Activated CD8-positive, alpha-beta T cell treated with anti-CD3 and anti-CD28 coated beads, Interleukin-2, amount 10 ng/mL, durations not matched to agents 7 days and 5 days (primary cell): ENCODE results near the gene NUP50. TPM values are rescaled to one million over a fixed set of nuclear protein-coding genes. Genes with fewer than 3 reads are reported as not detected.

ENCODE experiments used
- ATAC-seq: fragments of 150-1000 bp; cut with Tn5 transposase; one replicate; pipeline ENCODE4 v1.10.0; 2021; ENCODE audit warnings: moderate library complexity
- CTCF ChIA-PET: fragments of 350-600 bp; sonication (Branson Sonifier 250); formaldehyde crosslinking; loops from one replicate; lab custom pipeline; 2021; ENCODE audit warnings: antibody characterized with exemption; lab: Charles Lee
- POLR2A ChIA-PET: fragments of 350-600 bp; sonication (Branson Sonifier 250); formaldehyde crosslinking; loops from one replicate; lab custom pipeline; 2021; ENCODE audit warnings: antibody characterized with exemption; lab: Charles Lee
- DNase-seq: peaks from one replicate; pipeline ENCODE4 v3.0.0-alpha.2; 2020
- H3K27ac Mint-ChIP-seq: one replicate; pipeline ENCODE4 v1.8.0; 2021; ENCODE audit warnings: mild to moderate bottlenecking, mixed read lengths
- H3K27me3 Mint-ChIP-seq: one replicate; pipeline ENCODE4 v1.8.0; 2021; ENCODE audit warnings: low read depth, mixed read lengths
- H3K36me3 Mint-ChIP-seq: one replicate; pipeline ENCODE4 v1.8.0; 2021; ENCODE audit warnings: low read depth, mixed read lengths
- H3K4me1 Mint-ChIP-seq: one replicate; pipeline ENCODE4 v1.8.0; 2021; ENCODE audit warnings: low read depth, mixed read lengths
- H3K4me3 Mint-ChIP-seq: one replicate; pipeline ENCODE4 v1.8.0; 2021; ENCODE audit warnings: mild to moderate bottlenecking, mixed read lengths
- H3K9me3 Mint-ChIP-seq: one replicate; pipeline ENCODE4 v1.8.0; 2022; ENCODE audit warnings: mixed read lengths; ENCODE audit not compliant: insufficient read depth
- total RNA-seq, 2 experiments: library from RNA; stranded (reverse); gene quantifications; one replicate each; pipeline ENCODE4 v1.2.3, GENCODE V29; 2021

Gene NUP50
- total RNA-seq, 2 experiments from 2014 or later, result 161 to 167 TPM

DNA sequence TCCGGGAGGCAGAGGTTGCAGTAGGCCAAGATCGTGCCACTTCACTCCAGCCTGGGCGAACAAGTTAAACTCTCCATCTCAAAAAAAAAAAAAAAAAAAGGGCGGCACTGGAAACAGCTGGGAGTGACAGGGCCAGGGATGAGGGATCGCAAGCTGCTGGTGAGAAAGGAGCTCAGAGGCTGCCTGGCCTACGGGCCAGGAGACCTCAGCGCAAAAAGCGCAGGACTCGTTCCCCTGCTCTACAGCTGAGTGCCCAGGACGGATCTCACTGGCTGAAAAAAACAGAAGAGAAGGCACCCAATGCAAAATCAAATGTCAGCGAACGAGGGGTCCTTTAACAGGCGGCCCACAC, 650 bp upstream of the NUP50 start:
- H3K27me3 Mint-ChIP-seq, result no peaks in the 10 kb centered on the region
- DNase-seq (peak; percentile 42), ATAC-seq (peak; percentile 33)
- ChIA-PET POLR2A (interaction anchor here (0.7 to 2.8 kb wide), 9 partner anchors 10 to 1431 kb away, joined by 3 to 32 read pairs (median 4); no protein-coding TSS in a partner anchor), CTCF (interaction anchor here (0.9 to 3.1 kb wide), 4 partner anchors 11 to 155 kb away, joined by 3 to 28 read pairs (median 3); no protein-coding TSS in a partner anchor)
- peaks cover 40% of the 10 kb centered on the region for H3K36me3 Mint-ChIP-seq
- H3K4me3 Mint-ChIP-seq, result peak overlapping the region; percentile 94
- peaks cover 62% of the 10 kb centered on the region for H3K4me1 Mint-ChIP-seq
- no peaks in the 10 kb centered on the region for H3K9me3 Mint-ChIP-seq
- peak overlapping the region; percentile 89 for H3K27ac Mint-ChIP-seq

- peak; percentile 36 for ATAC-seq
- H3K27ac Mint-ChIP-seq, result peak overlapping the region; percentile 97
- POLR2A ChIA-PET, result interaction anchor here (0.6 to 2.8 kb wide), 12 partner anchors 8 to 1424 kb away, joined by 3 to 32 read pairs (median 3); no protein-coding TSS in a partner anchor
- H3K27me3 Mint-ChIP-seq, result no peaks in the 10 kb centered on the region
- H3K4me3 Mint-ChIP-seq, result peak overlapping the region; percentile 98
- H3K4me1 Mint-ChIP-seq, result peaks cover 62% of the 10 kb centered on the region
- no peaks in the 10 kb centered on the region for H3K9me3 Mint-ChIP-seq
- DNase-seq, result peak; percentile 50
- H3K36me3 Mint-ChIP-seq, result peaks cover 48% of the 10 kb centered on the region
- CTCF ChIA-PET, result interaction anchor here (0.7 to 3.1 kb wide), 7 partner anchors 10 to 153 kb away, joined by 3 to 28 read pairs (median 3); no protein-coding TSS in a partner anchor
Measured at GRCh38 chr22:45164270-45165088, 754 bp downstream of the NUP50 start.

DNA sequence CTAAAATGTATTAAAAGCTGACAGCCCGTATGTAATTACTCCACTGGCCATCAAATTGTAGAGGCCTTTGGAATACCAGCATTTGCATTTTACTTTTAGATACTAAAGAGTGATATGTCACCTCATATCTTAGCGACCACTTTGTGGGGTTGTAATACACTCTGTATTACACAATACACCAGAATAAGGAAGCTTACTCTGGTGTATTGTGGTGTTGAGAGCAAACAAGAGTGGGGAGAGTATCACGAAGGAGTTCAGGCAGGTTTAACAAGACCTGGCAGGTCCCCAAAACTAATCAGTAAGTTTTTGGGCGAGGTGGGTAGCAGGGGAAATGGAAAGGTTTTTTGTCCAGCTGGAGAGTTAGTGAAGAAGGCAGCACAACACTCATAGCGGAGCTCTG, 3.2 kb downstream of the NUP50 start:
- POLR2A ChIA-PET, result no interaction called here
- H3K4me1 Mint-ChIP-seq, result peaks cover 65% of the 10 kb centered on the region
- no peak overlapping the region for H3K27ac Mint-ChIP-seq
- no peaks in the 10 kb centered on the region for H3K27me3 Mint-ChIP-seq
- DNase-seq (no peak), ATAC-seq (no peak)
- CTCF ChIA-PET, result interaction anchor here (1.0 to 1.6 kb wide), 3 partner anchors 9 to 71 kb away, joined by 4 to 6 read pairs (median 4); no protein-coding TSS in a partner anchor
- H3K9me3 Mint-ChIP-seq, result no peaks in the 10 kb centered on the region
- peak overlapping the region; percentile 0 for H3K4me3 Mint-ChIP-seq
- H3K36me3 Mint-ChIP-seq, result peaks cover 67% of the 10 kb centered on the region

DNA sequence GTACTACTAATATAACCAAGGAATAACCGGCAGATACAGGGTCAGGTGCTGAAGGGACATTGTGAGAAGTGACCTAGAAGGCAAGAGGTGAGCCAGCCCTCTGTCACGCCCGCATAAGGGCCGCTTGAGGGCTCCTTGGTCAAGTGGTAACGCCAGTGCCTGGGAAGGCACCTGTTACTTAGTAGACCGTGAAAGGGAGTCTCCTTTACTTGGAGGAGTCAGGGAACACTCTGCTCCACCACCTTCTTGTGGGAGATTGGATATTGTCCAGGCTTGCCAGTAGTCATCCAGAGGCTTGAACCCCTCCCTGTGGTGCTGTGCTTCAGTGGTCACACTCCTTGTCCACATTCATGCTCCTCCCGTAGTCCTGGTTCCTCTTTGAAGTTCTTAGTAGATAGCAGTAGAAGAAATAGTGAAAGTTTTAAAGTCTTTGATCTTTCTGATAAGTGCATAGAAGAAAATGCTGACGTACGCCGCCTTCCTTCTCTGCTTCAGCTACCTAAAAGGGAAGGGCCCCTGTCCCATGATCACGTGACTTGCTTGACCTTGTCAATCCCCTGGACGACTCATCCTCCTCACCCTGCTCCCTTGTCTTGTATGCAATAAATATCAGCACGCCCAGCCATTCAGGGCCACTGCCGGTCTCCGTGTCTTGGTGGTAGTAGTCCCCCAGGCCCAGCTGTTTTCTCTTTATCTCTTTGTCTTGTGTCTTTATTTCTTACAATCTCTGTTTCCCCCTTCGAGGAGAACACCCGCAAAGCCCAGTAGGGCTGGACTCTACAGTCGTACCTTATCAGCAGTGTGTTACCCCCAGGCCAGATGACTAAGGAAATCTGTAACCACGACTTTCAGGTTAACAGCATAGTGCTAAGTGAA, 6.1 kb downstream of the NUP50 start:
- Mint-ChIP-seq H3K9me3 (no peaks in the 10 kb centered on the region), H3K4me1 (peaks cover 82% of the 10 kb centered on the region), H3K4me3 (peak overlapping the region; percentile 30), H3K36me3 (peaks cover 83% of the 10 kb centered on the region), H3K27ac (peak overlapping the region; percentile 73), H3K27me3 (no peaks in the 10 kb centered on the region)
- ATAC-seq (no peak), DNase-seq (peak; percentile 37)
- POLR2A ChIA-PET, result no interaction called here
- CTCF ChIA-PET, result interaction anchor here (1.4 kb wide), 1 partner anchor 9 kb away, joined by 4 read pairs; no protein-coding TSS in a partner anchor

DNA sequence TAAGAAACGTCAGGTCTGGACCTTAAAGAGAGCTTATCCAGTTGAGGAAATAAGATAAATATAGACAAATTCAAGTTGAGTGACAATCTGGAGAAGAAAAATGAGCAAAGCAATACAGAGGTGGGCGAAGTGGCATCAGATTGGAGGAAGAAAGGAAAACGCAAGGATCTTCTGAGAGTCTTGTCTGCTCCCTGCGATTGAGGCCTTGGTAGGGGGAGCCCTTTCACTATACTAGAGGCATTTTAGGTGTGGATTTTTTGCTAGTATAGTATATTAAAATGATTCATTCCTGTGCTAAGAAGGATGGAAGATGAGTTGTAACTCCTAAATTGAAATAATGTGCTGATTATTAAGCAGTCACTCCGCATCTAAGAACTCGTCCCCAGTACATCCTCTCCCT, 8.1 kb downstream of the NUP50 start:
- Mint-ChIP-seq H3K27ac (peak overlapping the region; percentile 66), H3K36me3 (peaks cover 83% of the 10 kb centered on the region), H3K4me1 (peaks cover 80% of the 10 kb centered on the region), H3K4me3 (peak overlapping the region; percentile 6), H3K9me3 (no peaks in the 10 kb centered on the region), H3K27me3 (no peaks in the 10 kb centered on the region)
- CTCF ChIA-PET, result interaction anchor here (5.0 kb wide), 1 partner anchor 8 kb away, joined by 28 read pairs; the partner anchor contains the start of gene NUP50
- POLR2A ChIA-PET, result interaction anchor here (1.6 to 2.7 kb wide), 3 partner anchors 8 to 75 kb away, joined by 4 to 32 read pairs (median 5); partner anchors contain the start of gene NUP50
- DNase-seq (no peak), ATAC-seq (no peak)

GRCh38 chr22:45172881-45173585, 9.3 kb downstream of the NUP50 start:
- no peak for DNase-seq
- Mint-ChIP-seq H3K4me1 (peaks cover 80% of the 10 kb centered on the region), H3K27me3 (no peaks in the 10 kb centered on the region), H3K9me3 (no peaks in the 10 kb centered on the region), H3K27ac (peak overlapping the region; percentile 79), H3K36me3 (peaks cover 88% of the 10 kb centered on the region), H3K4me3 (peak overlapping the region; percentile 34)
- POLR2A ChIA-PET, result interaction anchor here (1.0 to 2.7 kb wide), 5 partner anchors 9 to 95 kb away, joined by 4 to 32 read pairs (median 4); partner anchors contain the start of gene NUP50
- CTCF ChIA-PET, result interaction anchor here (0.7 to 5.0 kb wide), 7 partner anchors 8 to 76 kb away, joined by 3 to 28 read pairs (median 4); partner anchors contain the start of gene NUP50
- ATAC-seq, result peak; percentile 81

DNA sequence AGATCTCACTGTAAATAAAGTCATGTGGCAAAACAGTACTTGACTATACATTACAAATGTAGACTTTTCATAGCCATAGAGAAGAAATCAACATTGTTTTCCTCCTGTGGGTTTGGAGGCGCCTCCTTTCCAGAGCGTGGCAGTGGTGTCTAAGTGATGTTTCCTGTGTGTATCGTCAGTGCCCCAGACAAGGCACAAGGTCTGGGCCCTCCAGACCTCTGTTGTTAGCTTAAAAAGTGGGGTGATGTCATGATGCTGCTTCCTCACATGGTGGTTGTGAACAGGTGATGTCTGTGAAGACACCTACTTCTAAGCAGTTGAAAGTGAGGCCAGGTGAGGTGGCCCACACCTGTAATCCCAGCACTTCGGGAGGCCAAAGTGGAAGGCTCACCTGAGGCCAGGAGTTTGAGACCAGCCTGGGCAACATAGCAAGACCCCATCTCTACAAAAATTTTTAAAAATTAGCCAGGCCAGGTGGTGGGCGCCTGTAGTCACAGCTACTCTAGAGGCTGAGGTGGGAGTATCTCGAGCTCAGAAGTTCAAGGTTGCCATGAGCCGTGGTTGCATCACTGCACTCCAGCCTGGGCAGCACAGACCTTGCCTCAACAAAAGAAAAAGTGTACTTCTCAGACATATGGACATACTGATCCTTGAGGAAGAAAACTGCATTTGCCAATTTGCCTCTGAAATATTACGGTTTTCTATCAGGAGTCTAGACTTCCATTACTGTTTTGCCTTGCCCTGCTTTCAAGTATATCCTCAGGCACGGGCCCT, 15.7 kb downstream of the NUP50 start:
- ChIA-PET POLR2A (interaction anchor here (1.0 kb wide), 1 partner anchor 16 kb away, joined by 3 read pairs; the partner anchor contains the start of gene NUP50), CTCF (interaction anchor here (0.9 to 1.5 kb wide), 4 partner anchors 10 to 55 kb away, joined by 3 to 6 read pairs (median 4); no protein-coding TSS in a partner anchor)
- Mint-ChIP-seq H3K4me3 (no peak overlapping the region), H3K27me3 (no peaks in the 10 kb centered on the region), H3K27ac (peak overlapping the region; percentile 78), H3K9me3 (no peaks in the 10 kb centered on the region), H3K36me3 (peaks cover 88% of the 10 kb centered on the region), H3K4me1 (peaks cover 57% of the 10 kb centered on the region)
- peak; percentile 55 for DNase-seq
- peak; percentile 84 for ATAC-seq

- H3K4me1 Mint-ChIP-seq, result peaks cover 56% of the 10 kb centered on the region
Measured at GRCh38 chr22:45180146-45180679, 16.5 kb downstream of the NUP50 start.

GRCh38 chr22:45181240-45181639, 17.5 kb downstream of the NUP50 start:
- H3K27ac Mint-ChIP-seq, result no peak overlapping the region
- DNase-seq (no peak), ATAC-seq (no peak)
- CTCF ChIA-PET, result interaction anchor here (0.9 to 1.2 kb wide), 3 partner anchors 8 to 85 kb away, joined by 3 read pairs; no protein-coding TSS in a partner anchor
- no peak overlapping the region for H3K4me3 Mint-ChIP-seq
- no peaks in the 10 kb centered on the region for H3K27me3 Mint-ChIP-seq
- H3K36me3 Mint-ChIP-seq, result peaks cover 87% of the 10 kb centered on the region
- H3K4me1 Mint-ChIP-seq, result peaks cover 55% of the 10 kb centered on the region
- POLR2A ChIA-PET, result no interaction called here
- H3K9me3 Mint-ChIP-seq, result no peaks in the 10 kb centered on the region

More at GRCh38 chr22:45180146-45180679, 16.5 kb downstream of the NUP50 start:
- Mint-ChIP-seq H3K4me3 (no peak overlapping the region), H3K27me3 (no peaks in the 10 kb centered on the region), H3K36me3 (peaks cover 88% of the 10 kb centered on the region), H3K9me3 (no peaks in the 10 kb centered on the region), H3K27ac (peak overlapping the region; percentile 78)
- DNase-seq (no peak), ATAC-seq (no peak)
- CTCF ChIA-PET, result interaction anchor here (0.9 kb wide), 1 partner anchor 55 kb away, joined by 3 read pairs; no protein-coding TSS in a partner anchor
- POLR2A ChIA-PET, result no interaction called here

- ATAC-seq, result no peak
- Mint-ChIP-seq H3K27me3 (no peaks in the 10 kb centered on the region), H3K4me3 (no peak overlapping the region), H3K36me3 (peaks cover 84% of the 10 kb centered on the region), H3K27ac (no peak overlapping the region), H3K9me3 (no peaks in the 10 kb centered on the region), H3K4me1 (peaks cover 55% of the 10 kb centered on the region)
- CTCF ChIA-PET, result interaction anchor here (1.1 to 1.2 kb wide), 2 partner anchors 9 to 85 kb away, joined by 3 read pairs; no protein-coding TSS in a partner anchor
- no peak for DNase-seq
- POLR2A ChIA-PET, result no interaction called here
Measured at GRCh38 chr22:45181766-45182165, 18.0 kb downstream of the NUP50 start.
